Fibroblast of mammary gland (primary cell): ENCODE results near the gene MED13L.

Source experiments
- DNase-seq: peaks from one replicate; pipeline ENCODE4 v3.0.0-alpha.2; 2010; ENCODE audit warnings: low read depth
- H3K4me3 ChIP-seq: 2 replicates; pipeline ENCODE4 v1.5.1; 2011; ENCODE audit warnings: low read depth, mild to moderate bottlenecking, low read length, moderate library complexity; ENCODE audit not compliant: control insufficient read depth
- TF ChIP-seq, protein P1 (sequence below): conservative IDR thresholded peaks from 2 replicates; pipeline ENCODE4 v1.5.1; 2011; ENCODE audit warnings: low read depth, low read length, inconsistent platforms; ENCODE audit not compliant: control insufficient read depth, insufficient read depth

Gene MED13L

GRCh38 chr12:116319898-116320621 is 42.6 kb upstream of the MED13L start:
- peak; percentile 99 for DNase-seq
- no peak overlapping the region for H3K4me3 ChIP-seq
- TF ChIP-seq, protein P1, sequence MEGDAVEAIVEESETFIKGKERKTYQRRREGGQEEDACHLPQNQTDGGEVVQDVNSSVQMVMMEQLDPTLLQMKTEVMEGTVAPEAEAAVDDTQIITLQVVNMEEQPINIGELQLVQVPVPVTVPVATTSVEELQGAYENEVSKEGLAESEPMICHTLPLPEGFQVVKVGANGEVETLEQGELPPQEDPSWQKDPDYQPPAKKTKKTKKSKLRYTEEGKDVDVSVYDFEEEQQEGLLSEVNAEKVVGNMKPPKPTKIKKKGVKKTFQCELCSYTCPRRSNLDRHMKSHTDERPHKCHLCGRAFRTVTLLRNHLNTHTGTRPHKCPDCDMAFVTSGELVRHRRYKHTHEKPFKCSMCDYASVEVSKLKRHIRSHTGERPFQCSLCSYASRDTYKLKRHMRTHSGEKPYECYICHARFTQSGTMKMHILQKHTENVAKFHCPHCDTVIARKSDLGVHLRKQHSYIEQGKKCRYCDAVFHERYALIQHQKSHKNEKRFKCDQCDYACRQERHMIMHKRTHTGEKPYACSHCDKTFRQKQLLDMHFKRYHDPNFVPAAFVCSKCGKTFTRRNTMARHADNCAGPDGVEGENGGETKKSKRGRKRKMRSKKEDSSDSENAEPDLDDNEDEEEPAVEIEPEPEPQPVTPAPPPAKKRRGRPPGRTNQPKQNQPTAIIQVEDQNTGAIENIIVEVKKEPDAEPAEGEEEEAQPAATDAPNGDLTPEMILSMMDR = no peak

- H3K4me3 ChIP-seq = peak overlapping the region; percentile 33
- peak; percentile 78 for DNase-seq
- TF ChIP-seq, protein P1 = no peak
Observed at GRCh38 chr12:116319233-116319897, 41.9 kb upstream of the MED13L start.

DNA sequence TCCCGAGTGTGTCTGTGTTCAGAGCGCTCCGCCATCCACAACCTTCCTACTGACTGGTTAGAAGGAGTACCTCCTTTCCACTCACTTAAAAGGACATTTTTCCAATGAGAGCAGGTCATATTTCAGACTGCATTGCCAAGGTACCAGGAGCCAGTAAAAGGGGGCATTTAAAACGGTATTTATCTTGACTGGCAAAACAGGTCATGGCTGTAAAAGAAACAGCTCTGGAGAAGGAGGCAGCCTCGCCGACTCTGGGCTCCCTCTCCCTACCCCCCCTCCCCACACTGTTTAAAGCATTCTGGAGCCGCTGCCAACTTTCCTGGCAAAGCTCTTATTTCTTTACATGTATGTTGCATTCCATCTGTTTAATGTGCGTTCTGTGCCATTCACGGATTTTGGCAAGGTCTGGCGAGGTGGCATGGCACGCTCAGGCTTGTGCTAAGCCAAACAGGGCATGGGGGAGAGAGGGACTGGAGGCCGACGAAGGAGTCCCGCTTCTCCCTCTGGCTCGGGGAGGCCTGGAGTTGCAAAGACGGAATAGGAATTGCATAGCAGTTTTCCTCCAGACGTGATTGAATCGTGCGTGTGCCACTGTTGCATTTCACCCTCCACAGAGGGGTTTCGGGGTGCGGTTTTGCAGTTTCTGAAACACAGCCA is 41.2 kb upstream of the MED13L start:
- TF ChIP-seq, protein P1 = no peak
- no peak overlapping the region for H3K4me3 ChIP-seq

DNA sequence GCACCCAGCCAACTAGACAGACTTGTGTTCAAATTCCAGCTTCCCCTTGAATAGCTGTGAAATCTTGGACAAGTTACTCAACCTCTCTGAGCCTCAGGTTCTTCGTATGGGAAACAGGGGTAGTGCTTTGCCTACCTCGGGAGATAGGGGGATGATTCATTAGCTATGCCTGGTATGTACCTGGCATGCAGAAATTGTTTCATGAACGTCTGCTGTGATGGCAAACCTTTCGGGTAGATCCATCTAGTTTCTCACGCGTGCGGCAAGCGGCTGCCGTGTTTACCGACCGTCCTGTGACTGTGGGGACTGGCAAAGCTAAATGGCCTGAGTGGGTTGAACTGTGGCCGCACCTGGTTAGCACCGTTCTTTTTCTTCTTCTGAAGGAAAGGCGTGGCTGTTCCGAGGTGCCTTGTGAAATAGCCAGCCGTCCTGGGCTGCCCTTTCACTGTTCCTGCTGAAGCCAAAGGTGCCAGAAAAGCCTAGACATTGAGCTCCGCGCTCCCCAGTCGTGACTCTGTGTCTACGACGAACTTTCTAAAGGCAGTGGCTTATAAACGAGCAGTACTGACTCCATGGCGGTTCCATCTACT is 40.6 kb upstream of the MED13L start:
- no peak for DNase-seq
- H3K4me3 ChIP-seq = no peak overlapping the region
- TF ChIP-seq, protein P1 = no peak

More for the DNA sequence above, 41.2 kb upstream of the MED13L start:
- no peak for DNase-seq

- no peak overlapping the region for H3K4me3 ChIP-seq
- TF ChIP-seq, protein P1 = no peak
- no peak for DNase-seq
Observed at GRCh38 chr12:116317139-116317538, 39.6 kb upstream of the MED13L start.

DNA sequence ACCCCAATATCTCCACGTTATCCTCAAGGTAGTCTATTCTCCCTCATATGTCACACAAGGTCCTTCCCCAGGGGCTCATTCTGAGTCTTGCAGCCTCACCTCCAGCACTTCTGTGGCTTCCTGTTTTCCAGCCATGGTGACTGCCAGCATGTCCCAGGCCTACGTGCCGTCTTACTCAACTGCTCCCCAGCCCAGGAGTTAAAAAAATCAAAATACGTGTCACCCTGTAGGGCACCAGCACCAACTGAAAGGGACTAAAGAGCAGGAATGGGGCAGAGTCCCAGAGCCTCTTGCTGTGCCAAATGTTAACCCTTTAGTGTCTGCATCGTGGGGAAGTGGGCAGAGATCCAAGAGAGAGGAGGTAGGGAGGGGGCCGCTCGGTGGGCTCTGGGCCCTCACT is 37.0 kb upstream of the MED13L start:
- DNase-seq = no peak
- H3K4me3 ChIP-seq = no peak overlapping the region
- TF ChIP-seq, protein P1 = no peak
